Heart left ventricle (tissue), 16 donors: ENCODE measurements around the gene CPM. TPM values are rescaled to one million over a fixed set of nuclear protein-coding genes. Genes with fewer than 3 reads are reported as not detected.

Experiments
- ATAC-seq, 4 donors: fragments of 200-7000 bp; cut with Tn5 transposase; one replicate each; pipeline ENCODE4 v1.9.1; 2020 to 2022; ENCODE audit warnings: moderate library complexity in 4 of 4, mild to moderate bottlenecking in 3 of 4, moderate number of reproducible peaks in 1 of 4
- DNase-seq, 5 donors: peaks; one replicate each; pipeline ENCODE4 v3.0.0-alpha.2; 2020
- H3K27ac ChIP-seq, 12 donors: fragments of 200-600 bp; sonication (generic) in 4 of 12; one replicate each; pipeline versions ENCODE4 v1.5.0 to v1.8.0; 2016 to 2022; ENCODE audit warnings: mild to moderate bottlenecking in 2 of 12
- H3K27me3 ChIP-seq, 9 donors: fragments of 200-600 bp; sonication (generic) in 2 of 9; one replicate each; pipeline versions ENCODE4 v1.5.1 to v1.8.0; 2016 to 2022; ENCODE audit warnings: mild to moderate bottlenecking in 3 of 9
- H3K36me3 ChIP-seq, 9 donors: fragments of 200-600 bp; sonication (generic) in 2 of 9; one replicate each; pipeline versions ENCODE4 v1.5.0 to v1.8.0; 2018 to 2022; ENCODE audit warnings: mild to moderate bottlenecking in 2 of 9
- H3K4me1 ChIP-seq, 12 donors: fragments of 200-600 bp; sonication (generic) in 4 of 12; one replicate each; pipeline versions ENCODE4 v1.5.0 to v1.8.0; 2016 to 2022; ENCODE audit warnings: mild to moderate bottlenecking in 3 of 12
- H3K4me3 ChIP-seq, 12 donors: fragments of 200-600 bp; sonication (generic) in 4 of 12; one replicate each; pipeline versions ENCODE4 v1.5.0 to v1.8.0; 2017 to 2022; ENCODE audit warnings: mild to moderate bottlenecking in 9 of 12, moderate library complexity in 4 of 12
- H3K9me3 ChIP-seq, 12 donors: fragments of 200-600 bp; sonication (generic) in 4 of 12; one replicate each; pipeline versions ENCODE4 v1.5.0 to v1.8.0; 2016 to 2022; ENCODE audit warnings: mild to moderate bottlenecking in 1 of 12
- POLR2A ChIP-seq, 2 donors: fragments of 450-650 bp; IDR thresholded peaks; one replicate each; pipeline ENCODE4 v1.6.1; 2017; ENCODE audit warnings: antibody characterized with exemption in 2 of 2, mild to moderate bottlenecking in 2 of 2, moderate library complexity in 2 of 2
- WGBS, 4 donors: extraction: QIAGEN DNeasy Blood & Tissue Kit in 2 of 4; methylation state at CpG; one replicate each; pipeline versions ENCODE4 v1.1.5 to v1.1.7; 2013 to 2018; 5-methylcytosine and 5-hydroxymethylcytosine counted together
- intact Hi-C, 10 donors: fragments of 100-400 bp; cut with DNase I; formaldehyde crosslinking; loops; one replicate each; pipeline versions ENCODE4 v1.11.1 to v1.14.2; 2022
- polyA plus RNA-seq, 2 donors: library from polyadenylated mRNA; stranded (reverse); fragments of 200-250 nt; gene quantifications; one replicate each; pipeline ENCODE4 v1.2.3, GENCODE V29; 2013
- total RNA-seq, 9 donors: library from RNA; depleted of rRNA in 2 of 9; stranded (reverse); fragments of >200 nt in 2 of 9; fragmentation: NEBNext Ultra II Directional in 3 of 9; extraction: Animal tissue kit (Norgen Biotek cat#: 25700) in 3 of 9; gene quantifications; one replicate each; pipeline versions ENCODE4 v1.1.0 to v1.2.4, GENCODE V29; 2016 to 2023
- TF ChIP-seq, protein P1 (sequence below), 12 donors: fragments of 200-600 bp; sonication (generic) in 4 of 12; IDR thresholded peaks; one replicate each; pipeline versions ENCODE4 v1.5.0 to v1.8.0; 2018 to 2022; ENCODE audit warnings: antibody characterized with exemption in 12 of 12, mild to moderate bottlenecking in 5 of 12
- donor health status: ischemic (EF 13 %, LVEDD 7.1; RV severe dilation, severe dysfunction).
- donor health status: healthy with polysubstance abuse.
- donor health status: DM: no; HTN: yes; CAD: no.
- donor health status: DM: no; HTN: no; CAD: no.
- donor health status: ischemic (EF 25% LVEDD 6.9; RV normal size, moderate dysfunction).
- donor health status: ischemic (EF 25% LVEDD 5.7; RV mildly dilated, moderate dysfunction).
- donor health status: healthy.
- donor health status: DM: yes; HTN: yes; CAD: no.
- donor health status: ischemic (EF 35%, LVEDD 5.7; RV mildly dilated, moderate dysfunction).
- donor health status: nonischemic (EF 11% LVEDD 7.7; RV severe dilation, severe dysfunction).
- donor health status: DM: yes; HTN: yes; CAD: no.
- donor health status: PGD.
- donor health status: ischemic (EF 29% LVEDD 5.4; RV normal size, mild dysfunction).
- donor health status: nonischemic (EF 23%, LVEDD 6.1; RV moderate dilation, normal function).

The CPM gene
- total and polyA plus RNA-seq, 11 donors = 2.0 to 25.4 (median 8.8) TPM

- Histone ChIP-seq H3K27me3 (no peaks in the 10 kb centered on the region), H3K4me1 (no peaks in the 10 kb centered on the region), H3K36me3 (no peaks in the 10 kb centered on the region), H3K4me3 (no peak overlapping the region), H3K9me3 (no peaks in the 10 kb centered on the region), H3K27ac (no peak overlapping the region)
- DNase-seq (no peak), ATAC-seq (no peak)
- intact Hi-C loops = no loop called here
- no peak for TF ChIP-seq POLR2A (IDR thresholded peaks at IDR 0.05)
- TF ChIP-seq, protein P1, sequence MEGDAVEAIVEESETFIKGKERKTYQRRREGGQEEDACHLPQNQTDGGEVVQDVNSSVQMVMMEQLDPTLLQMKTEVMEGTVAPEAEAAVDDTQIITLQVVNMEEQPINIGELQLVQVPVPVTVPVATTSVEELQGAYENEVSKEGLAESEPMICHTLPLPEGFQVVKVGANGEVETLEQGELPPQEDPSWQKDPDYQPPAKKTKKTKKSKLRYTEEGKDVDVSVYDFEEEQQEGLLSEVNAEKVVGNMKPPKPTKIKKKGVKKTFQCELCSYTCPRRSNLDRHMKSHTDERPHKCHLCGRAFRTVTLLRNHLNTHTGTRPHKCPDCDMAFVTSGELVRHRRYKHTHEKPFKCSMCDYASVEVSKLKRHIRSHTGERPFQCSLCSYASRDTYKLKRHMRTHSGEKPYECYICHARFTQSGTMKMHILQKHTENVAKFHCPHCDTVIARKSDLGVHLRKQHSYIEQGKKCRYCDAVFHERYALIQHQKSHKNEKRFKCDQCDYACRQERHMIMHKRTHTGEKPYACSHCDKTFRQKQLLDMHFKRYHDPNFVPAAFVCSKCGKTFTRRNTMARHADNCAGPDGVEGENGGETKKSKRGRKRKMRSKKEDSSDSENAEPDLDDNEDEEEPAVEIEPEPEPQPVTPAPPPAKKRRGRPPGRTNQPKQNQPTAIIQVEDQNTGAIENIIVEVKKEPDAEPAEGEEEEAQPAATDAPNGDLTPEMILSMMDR (IDR thresholded peaks at IDR 0.05) = no peak
Observed at GRCh38 chr12:68970306-68970705, 37.3 kb upstream of the CPM start.

- Histone ChIP-seq H3K4me1 (peaks cover 0 to 4% (median 0%) of the 10 kb centered on the region in 12 donors), H3K4me3 (no peak overlapping the region), H3K36me3 (no peaks in the 10 kb centered on the region), H3K9me3 (no peaks in the 10 kb centered on the region), H3K27ac (no peak overlapping the region), H3K27me3 (no peaks in the 10 kb centered on the region)
- ATAC-seq (no peak), DNase-seq (no peak)
- intact Hi-C loops = no loop called here
- TF ChIP-seq POLR2A (IDR thresholded peaks at IDR 0.05) = no peak
- TF ChIP-seq, protein P1 (IDR thresholded peaks at IDR 0.05) = no peak
- 61 to 70% (median 64%) methylated on average over 3 of the region's 3 CpGs for WGBS, 4 donors
Observed at GRCh38 chr12:68967046-68967445, 34.1 kb upstream of the CPM start.

GRCh38 chr12:68963856-68964745 lies 31.1 kb upstream of the CPM start:
- H3K9me3 ChIP-seq = no peaks in the 10 kb centered on the region
- WGBS, 4 donors = 93 to 96% (median 95%) methylated on average over 7 of the region's 7 CpGs

More at GRCh38 chr12:68963856-68964745, 31.1 kb upstream of the CPM start:
- no peak overlapping the region for H3K4me3 ChIP-seq
- no peak for TF ChIP-seq POLR2A (IDR thresholded peaks at IDR 0.05)
- TF ChIP-seq, protein P1 (IDR thresholded peaks at IDR 0.05) = no peak
- intact Hi-C loops = no loop called here
- H3K27me3 ChIP-seq = no peaks in the 10 kb centered on the region
- no peaks in the 10 kb centered on the region for H3K36me3 ChIP-seq
- no peak for DNase-seq
- H3K27ac ChIP-seq = peak overlapping the region in 1 of 12 donors; percentile 77
- no peak for ATAC-seq
- peaks cover 0 to 4% (median 0%) of the 10 kb centered on the region in 12 donors for H3K4me1 ChIP-seq
